ENCODE data around the gene EXO1.
"Not testable (repeated sequence)": the region's sequence is repeated elsewhere in the genome, so short reads cannot be mapped to it uniquely, and the experiment has no call there.

The EXO1 gene

DNA sequence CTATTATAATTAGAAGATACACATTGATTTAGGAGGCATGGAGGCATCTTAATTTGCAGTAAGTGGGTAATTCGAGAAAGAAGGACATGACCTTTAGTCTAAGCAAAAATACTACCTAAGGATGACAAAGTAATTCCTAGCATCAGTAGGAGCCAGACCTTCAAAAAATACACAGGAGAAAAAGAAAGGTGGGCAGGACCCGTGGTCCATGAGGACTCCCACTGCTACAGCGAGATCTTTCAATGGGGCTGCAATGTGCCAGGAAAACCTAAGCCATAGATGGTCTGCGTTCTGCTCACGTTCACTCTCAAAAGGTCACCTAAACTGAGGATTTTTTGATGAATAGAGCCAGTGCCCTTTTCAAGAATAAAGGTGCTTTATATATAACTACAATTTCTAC is 10.6 kb upstream of the EXO1 start:
- no peak for DNase-seq

DNA sequence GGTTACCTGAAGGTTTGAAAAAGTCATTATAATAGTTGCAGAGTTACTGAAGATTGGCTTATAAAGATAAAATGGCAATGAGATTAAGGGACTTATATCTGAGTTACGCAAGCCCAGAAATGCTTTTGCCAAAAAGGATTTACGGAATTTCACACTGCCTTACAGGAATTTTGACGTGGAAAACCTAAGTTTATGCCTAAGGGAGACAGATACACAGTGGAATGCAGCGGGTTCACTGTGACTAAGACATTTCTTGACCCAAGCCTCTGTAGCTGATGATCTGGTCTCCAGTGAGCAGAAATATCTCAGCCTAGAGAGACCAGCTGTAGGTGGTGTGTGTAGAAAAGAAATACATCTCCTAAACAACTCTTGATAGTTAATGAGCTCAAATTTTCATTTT is 10.1 kb upstream of the EXO1 start:
- no peak for DNase-seq

DNA sequence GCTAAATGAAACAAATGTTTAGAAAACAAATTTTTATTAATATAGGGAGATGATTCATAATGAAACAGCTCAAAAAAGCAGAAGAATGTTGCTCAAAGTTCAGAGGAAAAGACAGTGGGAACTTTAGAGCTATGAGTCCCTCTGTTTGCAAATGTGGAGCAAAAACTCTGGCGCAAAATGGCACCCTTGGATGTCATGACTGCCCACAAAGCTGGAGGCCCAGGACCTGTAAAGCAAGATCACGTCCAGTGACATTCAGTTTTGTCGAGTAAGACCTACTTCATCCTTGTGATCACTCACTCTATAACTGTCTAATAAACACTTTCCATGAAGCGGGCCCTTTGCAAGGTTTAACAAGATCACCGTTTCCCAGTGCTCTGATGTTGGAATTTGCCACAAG is 9.1 kb upstream of the EXO1 start:
- no peak for DNase-seq

DNA sequence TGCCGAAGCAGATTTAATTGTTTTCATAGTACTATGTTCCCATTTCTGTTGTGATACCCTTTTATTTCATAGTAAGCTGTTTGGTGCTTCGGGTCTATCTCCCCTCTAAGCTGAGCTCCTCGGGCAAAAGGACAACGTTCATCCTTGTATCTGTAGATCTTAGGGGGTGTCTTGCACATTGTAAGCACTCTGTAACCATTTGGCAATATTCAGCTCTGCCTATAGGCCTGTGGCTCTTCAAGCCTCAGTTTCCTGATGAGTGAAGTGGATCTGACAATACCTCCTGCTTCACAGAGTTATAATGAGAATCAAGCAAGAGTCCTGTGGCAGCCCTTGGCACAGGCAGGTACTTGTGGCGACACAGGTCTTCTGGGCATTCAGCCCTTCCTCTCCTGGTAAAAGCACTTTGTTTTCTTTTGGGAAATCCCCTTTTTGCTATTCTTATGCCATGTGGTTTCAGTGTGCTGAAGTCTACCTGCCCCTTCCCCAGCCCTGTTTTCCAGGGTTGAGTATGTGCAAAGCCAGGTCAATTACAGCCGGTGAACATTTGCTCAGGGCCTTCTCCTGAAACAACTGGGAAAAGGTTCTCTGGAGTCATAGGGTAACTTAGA is 8.5 kb upstream of the EXO1 start:
- no peak for DNase-seq

DNA sequence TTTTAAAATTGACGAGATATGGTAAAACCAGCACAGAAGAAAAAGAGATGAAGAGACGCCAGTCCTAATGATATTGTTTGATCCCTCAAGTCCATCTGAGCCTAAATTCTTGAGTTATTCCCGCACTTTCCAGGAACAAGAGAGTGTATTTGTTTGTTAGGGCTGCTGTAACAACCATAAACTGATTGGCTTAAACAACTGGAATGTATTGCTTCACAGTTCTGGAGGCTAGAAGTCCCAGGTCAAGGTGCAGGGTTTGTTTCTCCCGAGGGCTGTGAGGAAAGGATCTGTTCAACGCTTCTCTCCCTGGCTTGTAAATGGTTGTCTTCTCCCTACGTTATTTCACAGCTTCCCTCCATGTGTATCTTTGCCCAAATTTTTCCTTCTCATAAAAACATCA is 7.8 kb upstream of the EXO1 start:
- DNase-seq, result no peak

DNA sequence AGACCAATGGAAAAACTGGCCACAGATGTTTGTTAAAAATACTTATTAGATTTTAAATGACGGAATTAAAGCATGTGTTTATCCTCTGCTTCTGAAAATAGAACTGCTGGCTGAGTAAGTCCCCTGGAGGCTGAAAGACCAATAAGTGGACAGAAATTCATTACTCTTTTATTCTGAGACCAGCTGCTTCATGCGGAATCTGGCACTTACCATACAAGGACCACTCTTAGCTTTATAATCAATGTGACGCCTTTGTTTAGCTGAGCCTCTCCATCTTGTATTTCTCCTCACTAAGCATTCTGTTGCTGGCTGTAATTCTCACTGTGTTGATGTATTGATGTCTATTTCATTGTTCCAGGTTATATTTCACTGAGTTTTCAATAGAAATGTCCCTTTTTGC is 6.3 kb upstream of the EXO1 start:
- no peak for DNase-seq

DNA sequence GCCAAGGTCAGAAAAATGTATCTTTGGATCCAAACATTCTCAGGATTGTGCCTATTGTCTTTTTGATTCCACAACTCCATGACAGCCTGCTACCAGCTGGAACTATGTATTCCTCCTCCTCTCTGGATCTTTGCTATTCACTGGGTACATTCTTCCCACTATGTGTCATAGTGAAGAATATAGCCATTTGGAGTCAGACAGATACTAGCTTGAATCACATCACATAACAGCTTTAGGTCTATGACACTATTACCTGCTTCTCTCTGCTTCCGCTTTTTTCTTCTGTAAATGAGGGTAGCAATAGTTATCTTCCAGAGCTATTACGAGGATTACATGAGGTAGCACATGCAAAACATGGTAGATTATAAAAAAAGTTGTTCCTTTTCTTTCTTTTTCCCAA is 5.4 kb upstream of the EXO1 start:
- DNase-seq, result no peak

DNA sequence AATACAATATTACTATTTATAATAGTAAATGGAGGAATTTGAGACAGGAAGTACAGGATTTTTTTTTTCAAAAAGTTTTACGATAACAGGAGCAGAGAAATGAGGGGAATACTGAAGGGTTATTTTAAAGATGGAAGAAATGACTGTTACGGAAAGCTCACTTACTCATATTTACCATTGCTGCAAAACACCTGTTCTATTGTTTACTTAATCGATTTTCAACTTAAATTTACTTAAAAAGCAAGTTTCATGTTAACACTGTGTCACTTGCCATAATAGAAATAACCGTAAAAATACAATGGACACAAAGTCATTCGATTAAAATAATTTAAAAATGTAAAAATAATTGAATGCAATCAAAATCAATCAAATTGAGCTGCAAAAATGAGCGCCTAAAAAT is 3.4 kb upstream of the EXO1 start:
- no peak for DNase-seq

DNA sequence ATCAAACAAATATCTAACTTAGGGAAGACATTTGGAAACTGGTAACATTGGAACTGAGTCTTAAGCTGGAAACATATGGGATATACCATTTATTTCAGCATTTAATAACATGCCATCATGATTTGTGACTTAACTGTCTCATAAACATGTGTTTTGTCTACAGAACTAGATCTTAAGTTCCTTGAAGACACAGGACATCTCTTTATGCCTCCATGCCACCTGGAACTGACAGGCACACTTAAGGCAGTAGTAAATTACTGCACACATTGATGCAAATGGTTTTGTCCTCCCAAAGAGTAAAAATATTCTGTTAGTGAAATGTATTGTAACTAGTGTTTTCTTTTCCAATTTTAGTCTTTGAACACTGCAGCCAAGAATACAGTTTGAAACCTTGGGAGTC is 1.6 kb upstream of the EXO1 start:
- no peak for DNase-seq

DNA sequence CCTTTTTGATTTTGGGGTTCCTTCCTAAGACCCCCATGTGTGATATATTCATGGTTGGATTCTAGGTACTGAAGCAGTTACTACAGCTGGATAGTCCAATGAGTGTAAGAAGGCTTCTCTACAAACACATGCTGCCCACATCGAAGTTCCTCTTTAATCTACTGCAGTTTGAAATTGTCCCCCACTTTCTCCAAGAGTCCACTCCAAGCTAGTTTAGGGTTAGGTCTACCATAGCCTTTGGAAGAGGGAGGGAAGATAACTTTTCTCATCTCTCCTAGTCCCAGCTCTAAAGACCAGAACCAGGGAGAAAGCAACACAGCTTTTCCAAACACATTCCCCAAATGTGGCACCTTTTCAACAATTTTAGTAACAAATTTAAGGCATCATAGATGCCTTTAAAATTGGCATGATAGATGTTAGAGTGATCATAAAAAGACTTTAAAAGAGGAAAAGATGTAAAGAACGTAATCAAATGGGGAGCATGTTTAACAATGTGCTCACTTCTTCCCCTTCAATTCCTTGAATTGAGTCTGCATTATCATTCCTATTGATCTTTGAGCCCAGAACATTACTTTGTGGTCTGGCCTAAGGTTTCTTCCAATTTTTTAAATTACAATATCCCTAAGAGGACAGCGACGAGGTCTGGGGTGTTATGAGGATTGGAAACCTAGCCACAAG is 1.0 kb upstream of the EXO1 start:
- DNase-seq, result no peak

DNA sequence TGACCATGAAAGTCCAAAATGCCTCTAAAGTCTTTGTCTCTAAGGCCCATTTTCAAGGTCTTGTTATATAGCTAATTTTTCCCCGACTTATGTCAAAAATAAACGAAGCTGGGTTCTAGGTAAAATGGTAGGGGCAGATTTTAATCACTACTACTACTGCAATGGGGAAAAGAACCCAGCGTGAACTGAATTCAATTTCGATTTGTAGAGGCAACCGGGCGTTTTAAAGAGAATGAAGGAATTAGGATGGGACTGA is 536 bp upstream of the EXO1 start:
- DNase-seq, result no peak

DNA sequence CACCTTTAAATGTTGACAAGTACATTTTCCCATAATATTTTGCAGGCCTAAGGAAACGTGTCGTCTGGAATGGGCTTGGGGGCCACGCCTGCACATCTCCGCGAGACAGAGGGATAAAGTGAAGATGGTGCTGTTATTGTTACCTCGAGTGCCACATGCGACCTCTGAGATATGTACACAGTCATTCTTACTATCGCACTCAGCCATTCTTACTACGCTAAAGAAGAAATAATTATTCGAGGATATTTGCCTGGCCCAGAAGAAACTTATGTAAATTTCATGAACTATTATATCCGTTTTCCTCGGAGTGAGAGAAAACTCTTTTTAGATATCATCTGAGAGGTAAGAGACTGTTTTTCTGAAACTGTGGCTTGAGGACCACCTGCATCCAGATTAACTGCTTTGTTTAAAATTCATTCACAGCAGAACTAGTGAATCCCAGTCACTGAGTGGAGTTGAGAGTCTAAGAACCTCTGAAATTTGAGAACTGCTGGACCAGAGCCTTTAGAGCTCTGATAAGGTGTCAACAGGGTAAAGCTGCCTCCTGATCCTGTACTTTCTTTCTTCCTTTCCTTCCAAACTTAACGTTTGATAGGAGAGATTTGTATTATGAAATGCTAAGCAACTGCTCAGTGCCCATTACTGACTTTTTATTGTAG is 811 bp downstream of the EXO1 start:
- no peak for DNase-seq

DNA sequence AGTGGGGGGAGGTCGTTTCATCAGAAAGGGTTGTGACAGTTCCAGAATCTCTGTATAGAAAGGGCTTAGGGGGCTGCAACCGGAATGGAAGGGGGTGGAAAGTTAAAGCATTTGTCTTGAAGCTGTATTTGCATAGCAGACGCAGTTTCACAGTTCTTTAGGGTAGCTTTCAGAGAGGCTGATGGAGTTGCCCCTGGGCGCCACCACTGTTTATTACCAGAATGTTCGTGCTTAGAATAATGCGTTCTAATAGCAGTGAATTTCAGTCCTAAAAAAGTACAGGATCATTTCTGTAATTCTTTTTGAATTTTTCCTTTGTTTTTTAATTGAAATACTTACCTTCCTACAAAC is 1.3 kb downstream of the EXO1 start:
- no peak for DNase-seq

DNA sequence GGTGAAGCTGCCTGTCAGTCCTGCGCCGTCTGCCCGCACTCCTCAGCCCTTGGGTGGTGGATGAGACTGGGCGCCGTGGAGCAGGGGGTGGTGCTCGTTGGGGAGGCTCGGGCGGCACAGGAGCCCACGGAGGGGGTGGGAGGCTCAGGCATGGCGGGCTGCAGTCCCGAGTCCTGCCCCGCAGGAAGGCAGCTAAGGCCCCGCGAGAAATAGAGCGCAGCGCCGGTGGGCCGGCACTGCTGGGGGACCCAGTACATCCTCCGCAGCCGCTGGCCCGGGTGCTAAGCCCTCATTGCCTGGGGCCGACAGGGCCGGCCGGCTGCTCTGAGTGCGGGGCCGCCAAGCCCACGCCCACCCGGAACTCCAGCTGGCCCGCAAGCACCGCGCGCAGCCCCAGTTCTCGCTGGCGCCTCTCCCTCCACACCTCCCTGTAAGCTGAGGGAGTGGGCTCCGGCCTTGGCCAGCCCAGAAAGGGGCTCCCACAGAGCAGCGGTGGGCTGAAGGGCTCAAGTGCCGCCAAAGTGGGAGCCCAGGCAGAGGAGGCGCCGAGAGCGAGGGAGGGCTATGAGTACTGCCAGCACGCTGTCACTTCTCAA is 7.6 kb downstream of the EXO1 start:
- not testable (repeated sequence) for DNase-seq

DNA sequence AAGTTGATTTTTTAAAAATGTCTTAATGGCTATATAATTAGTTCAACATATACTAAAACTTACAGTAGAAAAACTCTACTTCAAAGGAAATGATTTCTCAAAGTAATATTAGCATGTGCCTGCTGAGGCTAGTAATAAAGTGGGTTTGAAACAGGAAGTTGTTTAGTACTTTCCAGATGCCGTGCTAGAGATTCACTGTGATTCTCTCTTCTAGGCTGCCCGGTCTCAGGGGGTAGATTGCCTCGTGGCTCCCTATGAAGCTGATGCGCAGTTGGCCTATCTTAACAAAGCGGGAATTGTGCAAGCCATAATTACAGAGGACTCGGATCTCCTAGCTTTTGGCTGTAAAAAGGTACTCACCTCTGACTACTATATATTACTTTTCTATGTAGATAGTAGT is 9.1 kb downstream of the EXO1 start:
- DNase-seq, result no peak

DNA sequence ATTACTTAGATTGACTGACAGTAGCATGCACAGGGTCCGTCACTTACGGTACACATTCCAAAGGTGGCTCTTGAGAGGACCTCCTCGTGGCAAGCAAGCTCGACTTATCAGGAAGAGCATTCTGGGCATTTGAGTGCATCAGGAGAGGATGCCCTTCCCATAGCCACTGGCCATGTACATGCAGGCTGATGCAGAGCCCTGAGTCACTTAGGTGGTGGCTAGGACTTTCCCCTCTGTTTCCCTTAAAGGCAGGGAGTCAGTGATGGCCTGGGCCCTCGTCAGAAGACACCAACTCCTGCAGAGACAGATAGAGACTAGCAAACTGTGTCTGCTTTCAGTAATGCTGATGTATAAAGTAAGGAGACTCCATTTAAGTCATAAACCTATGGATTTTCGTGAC is 12.9 kb downstream of the EXO1 start:
- DNase-seq, result no peak

DNA sequence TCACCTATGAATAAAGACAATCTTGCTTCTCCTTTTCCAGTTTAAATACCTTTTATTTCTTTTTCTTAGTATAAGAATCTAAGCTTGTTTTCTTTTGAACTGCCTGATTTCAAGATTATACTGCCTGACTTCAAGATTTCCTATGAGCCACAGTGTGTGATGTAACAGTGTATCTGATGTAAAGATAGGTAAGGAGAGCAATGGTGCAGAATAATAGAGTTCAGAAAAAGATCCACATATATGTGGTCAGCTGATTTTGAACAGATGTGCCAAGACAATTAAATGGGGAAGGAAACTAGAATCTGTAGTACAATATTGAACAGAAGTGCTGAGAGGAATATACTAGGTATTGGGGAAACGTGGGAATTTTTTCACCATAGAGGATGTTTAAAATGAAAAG is 21.0 kb downstream of the EXO1 start:
- DNase-seq, result no peak

DNA sequence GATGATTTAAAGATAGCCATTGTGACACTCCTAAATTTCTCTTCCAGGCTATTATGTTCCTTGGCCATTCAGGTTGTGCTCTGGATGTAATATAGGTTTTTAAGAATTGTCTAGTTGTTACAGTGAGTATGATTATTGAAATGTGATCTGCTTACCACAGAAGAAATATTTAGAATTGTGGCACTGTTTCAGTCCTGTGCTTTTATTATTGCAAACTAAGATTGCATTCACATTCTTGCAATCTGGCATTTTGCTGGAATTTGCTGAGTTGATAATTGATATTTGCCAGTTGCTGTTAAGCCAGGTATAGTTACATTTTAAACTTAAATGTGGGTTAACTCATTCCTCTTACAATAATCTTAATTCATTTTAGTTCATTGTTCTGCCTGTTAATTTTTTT is 22.3 kb downstream of the EXO1 start:
- no peak for DNase-seq

DNA sequence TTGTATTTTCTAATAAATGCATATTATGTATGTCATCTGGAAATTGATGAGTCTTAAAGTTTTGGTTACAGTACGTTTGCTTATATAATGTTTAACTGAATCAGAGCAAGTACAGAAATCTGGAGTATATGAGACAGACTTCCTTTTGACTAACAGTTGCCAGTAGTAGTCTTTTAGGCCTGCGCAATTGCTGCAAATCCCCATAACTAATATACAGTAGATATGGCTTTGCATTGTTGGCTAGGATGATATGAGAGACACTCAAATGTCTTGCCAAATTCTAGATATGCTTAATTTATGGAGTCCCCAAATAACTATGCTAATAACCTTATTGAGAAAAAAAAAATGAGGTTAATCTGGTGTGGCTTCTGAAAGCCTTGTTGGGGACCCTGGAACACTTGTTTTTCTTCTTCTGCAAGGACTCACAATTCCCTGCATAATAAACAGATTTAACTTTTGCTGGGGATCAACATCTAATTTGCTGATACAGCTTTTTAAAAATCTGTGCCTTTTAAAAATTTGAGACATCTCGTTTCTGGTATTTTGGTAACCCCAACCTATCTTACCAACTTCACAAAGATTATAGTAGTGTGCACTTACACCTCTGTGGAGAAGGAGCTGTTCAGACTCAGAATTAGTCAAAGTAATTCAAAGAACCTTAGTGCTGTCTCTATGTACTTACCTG is 22.9 kb downstream of the EXO1 start:
- no peak for DNase-seq

DNA sequence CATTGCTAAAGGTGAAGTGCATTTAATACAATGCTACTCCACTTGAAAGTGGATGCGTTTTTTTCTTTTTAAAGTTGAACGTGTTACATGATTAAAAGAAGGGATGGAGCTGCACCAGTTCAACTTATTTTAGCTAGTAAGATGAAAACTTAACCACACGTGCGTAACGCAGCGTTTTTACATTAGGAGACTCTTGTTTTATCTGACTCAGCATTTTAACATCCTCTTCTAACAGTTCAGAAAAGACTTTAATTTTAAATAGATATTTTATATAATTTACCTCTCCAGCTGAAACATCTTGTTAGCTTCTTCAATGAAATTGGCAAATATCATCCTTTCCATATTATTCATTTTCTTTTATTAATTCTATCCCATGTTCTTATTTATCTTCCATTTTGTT is 33.4 kb downstream of the EXO1 start:
- DNase-seq, result no peak

DNA sequence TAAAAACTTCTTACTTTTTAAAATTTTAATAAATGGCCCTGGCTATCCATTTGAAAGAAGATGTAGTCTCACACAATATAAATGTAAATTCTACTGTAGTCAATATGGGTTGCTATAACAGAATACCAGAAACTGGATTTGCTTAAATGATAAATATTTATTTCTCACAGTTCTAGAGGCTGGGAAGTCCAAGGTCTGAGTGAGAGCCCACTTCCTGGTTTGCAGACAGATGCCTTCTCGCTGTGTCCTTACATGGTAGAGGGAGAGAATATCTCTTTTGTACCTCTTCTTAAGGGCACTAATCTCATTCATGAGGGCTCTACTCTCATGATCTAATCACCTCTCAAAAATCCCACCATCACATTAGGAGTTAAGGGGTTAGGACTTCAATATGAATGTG is 35.2 kb downstream of the EXO1 start:
- DNase-seq, result no peak

DNA sequence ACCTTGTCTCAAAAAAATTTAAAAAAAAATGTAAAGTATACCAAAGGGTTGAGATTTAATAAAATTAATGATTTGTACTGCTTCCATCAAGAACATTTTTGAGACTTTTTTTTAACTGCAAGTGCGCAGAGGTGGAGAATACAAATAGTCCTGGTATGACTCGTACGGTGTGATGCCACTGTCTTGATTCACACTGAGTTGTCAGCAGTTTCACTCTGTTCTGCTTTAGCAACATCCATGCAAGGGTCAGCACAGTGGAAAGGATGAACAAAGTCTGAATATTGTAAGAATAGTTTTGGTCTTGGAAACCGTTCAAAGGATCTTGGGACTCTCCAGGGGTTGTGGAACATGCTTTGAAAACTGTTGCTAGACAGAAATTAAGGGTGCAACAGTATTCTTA is 40.2 kb downstream of the EXO1 start:
- no peak for DNase-seq

DNA sequence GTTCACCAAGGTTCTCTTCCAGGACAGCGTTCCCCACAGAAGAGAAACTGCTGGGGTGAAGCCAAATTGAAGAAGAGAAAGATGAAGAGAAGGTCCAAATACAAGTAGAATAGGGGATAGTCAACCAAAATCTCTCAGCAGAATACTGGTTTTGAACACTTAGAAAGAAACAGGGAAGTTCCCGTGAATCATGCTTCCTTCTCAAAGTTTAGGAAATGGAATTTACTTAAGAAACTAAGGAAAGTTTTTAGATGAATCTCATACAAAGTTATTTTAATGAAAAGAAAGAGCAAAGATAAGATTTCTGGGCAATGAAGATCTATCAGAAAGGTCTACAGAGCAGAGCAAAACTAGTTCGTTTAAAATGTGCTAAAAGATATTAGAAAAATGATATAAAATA is 43.3 kb downstream of the EXO1 start:
- no peak for DNase-seq

DNA sequence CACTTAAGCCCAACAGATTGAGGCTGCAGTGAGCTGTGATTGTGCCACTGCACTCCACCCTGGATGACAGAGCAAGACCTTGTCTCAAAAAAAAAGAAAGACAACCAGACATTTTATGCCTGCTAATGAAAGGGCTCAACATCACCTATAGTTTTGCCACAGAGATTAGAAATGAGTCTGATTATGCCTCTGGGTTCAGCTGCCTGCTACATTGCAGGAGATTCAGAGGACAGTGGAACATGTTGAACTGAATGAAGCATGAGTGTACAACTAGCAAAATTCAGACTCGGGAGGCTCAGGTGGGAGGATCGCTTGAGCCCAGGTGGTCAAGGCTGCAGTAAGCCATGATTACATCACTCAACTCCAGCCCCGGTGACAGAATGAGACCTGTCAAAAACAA is 46.0 kb downstream of the EXO1 start:
- no peak for DNase-seq
